NCI-H1092 treated with DMSO at 0.1 percent for 48 hours (cell line): ENCODE measurements around the gene MCEE.
"Not testable (repeated sequence)": the region's sequence is repeated elsewhere in the genome, so short reads cannot be mapped to it uniquely, and the experiment has no call there.

ENCODE experiments used
- DNase-seq: peaks from one replicate; lab custom pipeline; 2025; lab: John Stamatoyannopoulos, UW

Gene MCEE

DNA sequence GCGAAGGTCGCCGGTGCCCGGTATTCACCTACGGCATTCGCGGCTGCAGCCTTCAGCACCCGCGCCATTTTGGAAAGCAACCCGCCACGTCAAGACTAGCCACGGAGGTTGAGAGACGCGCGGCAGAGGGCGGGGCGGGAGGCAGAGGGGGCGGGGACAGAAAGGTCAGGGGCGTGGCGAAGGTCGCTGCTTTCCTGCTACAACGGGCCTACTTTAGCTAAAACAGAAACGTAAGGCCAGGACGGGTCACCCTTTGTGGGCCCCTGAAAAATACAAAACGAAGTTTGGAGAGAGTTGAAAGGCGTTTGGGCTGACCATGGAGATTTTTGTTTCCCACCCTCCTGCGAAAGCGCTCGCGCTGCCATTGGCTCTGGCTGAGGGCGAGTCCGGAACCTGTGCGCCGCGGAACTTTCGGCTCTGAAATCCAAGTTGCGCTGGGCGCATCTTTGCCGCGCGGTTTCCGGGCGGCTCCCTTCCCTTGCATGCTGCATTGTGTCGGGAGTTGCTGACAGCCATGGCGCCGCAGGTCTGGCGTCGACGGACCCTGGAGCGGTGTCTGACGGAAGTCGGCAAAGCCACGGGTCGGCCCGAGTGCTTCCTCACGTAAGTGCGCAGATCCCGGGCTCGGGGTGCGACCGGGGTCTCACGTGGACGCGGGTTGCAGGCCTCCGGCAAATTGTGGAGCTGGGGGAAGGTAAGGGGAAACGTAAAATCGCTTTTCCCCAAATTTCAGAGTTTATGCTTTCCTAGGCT is at the start of gene MCEE, which contains the start of gene MPHOSPH10:
Gene MCEE, minus strand, starts transcription at position 78 of the 753 bp plus-strand sequence. Its CDS starts 10 bp downstream, at position 68.
Gene MPHOSPH10, plus strand, starts transcription at position 483 of the 753 bp plus-strand sequence. Its CDS starts 32 bp downstream, at position 515.
- DNase-seq: peak; percentile 87

GRCh38 chr2:71178836-71179235 is 48.8 kb upstream of the MCEE start:
- DNase-seq: not testable (repeated sequence)

GRCh38 chr2:71174207-71174606 is 44.2 kb upstream of the MCEE start:
- DNase-seq: no peak

DNA sequence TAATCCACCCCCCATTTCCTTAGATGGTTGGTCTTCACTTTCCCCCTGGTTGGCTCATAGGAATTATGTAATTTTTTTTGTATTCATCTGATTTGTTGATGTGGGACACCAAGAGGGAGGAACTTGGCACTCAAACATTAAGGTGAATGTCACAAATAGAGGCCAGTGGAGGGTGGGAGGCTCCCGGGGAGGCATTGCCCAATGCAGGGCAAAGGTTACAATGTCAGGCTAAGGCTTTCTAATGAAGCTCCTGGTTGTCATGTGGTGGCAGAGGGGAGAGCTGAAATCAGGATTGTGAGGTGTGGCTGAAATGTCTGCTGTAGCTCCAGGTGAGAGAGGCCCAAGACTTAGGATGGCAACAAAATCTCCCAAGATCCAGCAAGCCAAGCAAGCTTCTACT is 43.1 kb upstream of the MCEE start:
- DNase-seq: no peak

- no peak for DNase-seq
Measured at GRCh38 chr2:71166812-71167211, 36.8 kb upstream of the MCEE start.

GRCh38 chr2:71157124-71157793 is 27.2 kb upstream of the MCEE start:
- peak; percentile 18 for DNase-seq

- no peak for DNase-seq
Measured at GRCh38 chr2:71156573-71156972, 26.5 kb upstream of the MCEE start.

GRCh38 chr2:71155846-71156245 is 25.8 kb upstream of the MCEE start:
- DNase-seq: no peak

GRCh38 chr2:71154798-71155197 is 24.8 kb upstream of the MCEE start:
- DNase-seq: no peak

GRCh38 chr2:71154279-71154678 is 24.2 kb upstream of the MCEE start:
- DNase-seq: no peak

GRCh38 chr2:71153585-71154224 is 23.7 kb upstream of the MCEE start:
- no peak for DNase-seq

DNA sequence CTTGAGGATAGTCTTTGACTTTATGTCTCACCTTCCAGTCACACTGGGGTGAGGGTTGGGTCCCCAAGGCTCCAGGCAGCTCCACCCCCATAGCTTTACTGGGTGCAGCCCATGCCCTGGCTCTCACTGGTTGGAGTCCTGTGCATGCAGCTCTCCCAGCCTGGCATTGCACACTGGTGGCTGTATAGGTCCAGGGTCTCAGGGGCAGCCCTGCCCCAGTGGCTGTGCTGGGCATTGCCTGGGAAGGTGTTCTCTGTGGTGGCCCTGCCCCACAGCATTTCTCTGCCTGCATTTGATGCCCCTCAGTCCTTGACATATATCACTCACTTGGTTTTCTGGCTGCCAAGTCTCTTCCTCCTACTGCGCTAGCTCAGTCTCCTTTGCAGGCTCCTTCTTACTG is 21.6 kb upstream of the MCEE start:
- DNase-seq: no peak

GRCh38 chr2:71150082-71150816 is 20.2 kb upstream of the MCEE start:
- DNase-seq: no peak

- no peak for DNase-seq
Measured at GRCh38 chr2:71148506-71149063, 18.6 kb upstream of the MCEE start.

DNA sequence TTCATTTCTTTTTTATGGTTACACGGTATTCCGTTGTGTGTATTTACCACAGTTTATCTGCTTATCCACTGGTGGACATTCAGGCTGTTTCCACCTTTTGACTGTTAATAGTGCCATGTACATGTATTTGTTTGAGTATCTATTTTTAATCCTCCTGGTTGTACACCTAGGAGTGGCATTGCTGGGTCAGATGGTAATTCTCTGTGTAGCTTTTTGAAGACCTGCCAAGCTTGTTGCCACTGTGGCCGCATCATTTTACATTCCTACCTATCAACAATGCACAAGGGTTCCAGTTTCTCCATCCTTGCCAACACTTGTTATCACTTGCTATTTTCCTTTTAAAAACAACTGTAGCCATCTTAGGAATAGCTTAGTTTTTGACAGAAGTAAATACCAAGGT is 13.8 kb upstream of the MCEE start:
- DNase-seq: no peak

- no peak for DNase-seq
Measured at GRCh38 chr2:71136174-71136573, 6.1 kb upstream of the MCEE start.

DNA sequence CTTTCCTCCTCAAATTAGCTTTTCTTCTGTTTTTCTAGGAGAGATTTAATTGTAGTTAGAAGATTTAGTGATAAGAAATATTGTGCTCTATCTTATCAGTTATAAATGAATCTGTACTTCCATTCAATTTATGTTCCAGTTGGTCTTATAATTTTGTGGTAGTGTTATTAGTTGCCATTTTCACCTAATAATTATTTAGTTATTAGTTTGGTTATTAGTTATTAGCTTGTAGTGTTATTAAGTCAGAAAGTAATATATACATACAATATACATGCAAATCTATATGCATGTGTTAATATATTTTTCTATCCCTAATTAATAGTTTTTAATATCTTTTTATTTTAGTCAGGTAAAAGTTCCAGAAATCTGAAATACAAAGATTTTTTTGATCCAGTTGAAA is 3.6 kb upstream of the MCEE start:
- no peak for DNase-seq

DNA sequence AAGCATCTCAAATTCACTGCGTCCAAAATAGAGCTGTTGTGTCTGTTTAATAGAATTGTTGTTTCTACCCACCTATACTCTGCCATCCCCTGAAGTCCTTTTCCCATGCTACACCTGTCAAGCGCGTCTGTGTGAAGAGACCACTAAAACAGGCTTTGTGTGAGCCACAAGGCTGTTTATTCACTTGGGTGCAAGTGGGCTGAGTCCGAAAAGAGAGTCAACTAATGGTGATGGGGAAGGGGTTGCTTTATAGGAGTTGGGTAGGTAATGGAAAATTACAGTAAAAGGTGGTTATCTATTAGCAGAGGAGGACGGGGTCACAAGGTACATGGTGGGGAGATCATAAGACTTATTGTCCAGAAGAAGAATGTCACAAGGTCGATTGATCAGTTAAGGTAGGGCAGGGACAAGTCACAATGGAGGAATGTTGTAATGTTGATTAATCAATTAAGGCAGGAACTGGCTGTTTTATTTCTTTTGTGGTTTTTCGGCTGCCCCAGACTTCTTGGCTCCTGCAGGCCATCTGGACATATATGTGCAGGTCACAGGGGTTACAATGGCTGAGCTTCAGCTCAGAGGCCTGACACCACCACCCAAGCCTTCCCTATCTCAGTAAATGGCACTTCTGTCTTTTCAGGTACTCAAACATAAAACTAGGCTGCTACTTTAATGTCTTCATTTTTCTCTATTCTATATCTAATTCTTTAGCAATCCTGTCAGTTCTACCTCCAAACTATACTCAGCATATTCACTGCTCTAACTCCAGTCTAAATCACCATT is 1.5 kb upstream of the MCEE start:
- DNase-seq: not testable (repeated sequence)

DNA sequence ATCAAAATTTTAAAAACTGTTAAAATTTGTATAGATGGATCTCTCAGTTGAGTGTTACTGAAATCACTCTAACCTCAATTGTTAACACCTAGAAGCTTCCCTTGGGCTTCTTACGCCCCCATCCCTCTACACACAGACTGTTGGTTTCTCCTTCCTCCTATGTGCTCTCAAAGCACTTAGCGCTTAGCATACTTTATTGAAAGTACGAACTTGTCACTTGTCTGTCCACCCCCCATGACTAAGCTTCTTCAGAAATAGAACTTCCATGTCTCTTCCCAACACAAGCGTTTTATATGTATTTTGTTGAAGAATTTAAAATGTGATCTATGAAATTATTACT is 846 bp upstream of the MCEE start:
- DNase-seq: no peak

DNA sequence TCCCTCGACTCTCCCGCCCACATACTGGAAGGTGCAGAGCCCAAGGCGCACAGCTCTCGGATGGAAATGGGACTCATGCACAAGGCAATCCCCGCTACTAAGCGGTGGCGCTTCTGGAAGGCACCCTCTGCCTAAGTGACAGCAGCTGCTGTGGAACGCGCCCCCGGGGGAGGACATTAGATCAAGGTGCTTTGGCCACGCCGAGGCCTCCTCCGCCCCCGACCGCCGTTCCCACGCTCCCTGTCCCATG is 202 bp downstream of the MCEE start:
- no peak for DNase-seq

DNA sequence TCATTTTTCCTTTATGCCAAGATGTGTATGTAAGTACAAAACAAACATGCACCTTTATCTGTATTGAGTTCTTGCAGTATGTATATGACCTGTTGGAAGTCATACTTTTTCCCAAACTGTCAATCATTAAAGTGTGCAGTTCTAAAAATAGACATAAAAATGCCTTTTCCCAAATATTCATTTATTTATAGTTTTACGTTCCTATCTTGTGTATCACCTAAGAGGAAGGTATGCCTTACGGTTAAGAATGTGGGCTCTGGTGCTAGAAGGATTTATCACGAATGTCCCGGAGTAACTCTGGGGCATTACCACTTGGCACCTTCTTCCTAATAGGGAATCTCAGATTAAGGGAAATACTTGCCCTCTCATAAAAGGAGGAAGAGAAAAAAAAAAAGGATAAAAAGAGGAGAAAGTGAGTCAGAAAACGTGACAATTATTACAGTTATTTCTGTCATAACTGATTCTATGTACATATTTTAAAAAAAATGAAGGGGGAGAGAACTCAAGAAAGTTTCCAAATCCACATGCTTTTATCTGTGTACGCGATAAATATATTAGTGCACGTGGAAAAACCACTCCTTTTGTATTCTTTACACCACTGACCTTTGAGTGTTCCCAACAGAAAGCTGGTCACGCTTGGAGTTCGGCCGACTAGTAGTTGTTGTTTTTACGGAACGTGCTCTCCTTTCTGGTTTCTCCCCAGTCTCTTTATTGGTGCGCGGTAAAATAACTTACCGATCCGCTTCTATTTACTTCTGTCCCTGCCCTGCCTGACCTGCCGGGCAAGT is 721 bp downstream of the MCEE start:
- peak; percentile 45 for DNase-seq
